Testis (tissue), 2 donors: ENCODE results near the gene BSCL2.

ENCODE experiments used
- CTCF ChIP-seq, 3 experiments: fragments of 450-650 bp in 2 of 3; fragments of 200-600 bp in 1 of 3; sonication (generic) in 1 of 3; IDR thresholded peaks; one replicate each; pipeline ENCODE4 v1.5.1; 2016 to 2019; ENCODE audit warnings: antibody characterized with exemption in 3 of 3, mild to moderate bottlenecking in 2 of 3, moderate library complexity in 1 of 3
- POLR2A ChIP-seq: fragments of 450-650 bp; IDR thresholded peaks from one replicate; pipeline ENCODE4 v1.6.1; 2017; ENCODE audit warnings: antibody characterized with exemption, mild to moderate bottlenecking, moderate library complexity

DNA sequence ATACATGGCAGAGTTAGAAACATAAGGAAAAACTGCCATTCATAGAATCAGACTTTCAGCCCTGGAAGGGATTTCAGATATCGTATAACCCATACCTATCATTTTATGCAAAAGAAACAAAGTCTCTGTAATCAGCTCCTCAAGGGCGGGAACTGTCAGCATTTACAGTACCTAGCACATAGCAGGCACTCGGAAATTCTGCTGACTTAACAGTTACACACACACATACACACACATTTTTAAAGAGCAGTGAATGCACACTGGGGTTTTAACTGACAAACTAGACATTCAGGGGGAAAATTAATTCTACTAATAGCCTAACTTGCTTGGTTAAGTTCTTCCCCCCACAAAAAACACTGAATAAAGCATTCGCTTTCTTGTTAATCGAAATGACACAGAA is 9.0 kb upstream of the BSCL2 start:
- no peak for TF ChIP-seq CTCF (IDR thresholded peaks at IDR 0.05)
- no peak for TF ChIP-seq POLR2A
